ENCODE data around the gene NRP1.

GRCh38 chr10:33137356-33138005, 197.0 kb downstream of the NRP1 start:
- TF ChIP-seq, protein P1, sequence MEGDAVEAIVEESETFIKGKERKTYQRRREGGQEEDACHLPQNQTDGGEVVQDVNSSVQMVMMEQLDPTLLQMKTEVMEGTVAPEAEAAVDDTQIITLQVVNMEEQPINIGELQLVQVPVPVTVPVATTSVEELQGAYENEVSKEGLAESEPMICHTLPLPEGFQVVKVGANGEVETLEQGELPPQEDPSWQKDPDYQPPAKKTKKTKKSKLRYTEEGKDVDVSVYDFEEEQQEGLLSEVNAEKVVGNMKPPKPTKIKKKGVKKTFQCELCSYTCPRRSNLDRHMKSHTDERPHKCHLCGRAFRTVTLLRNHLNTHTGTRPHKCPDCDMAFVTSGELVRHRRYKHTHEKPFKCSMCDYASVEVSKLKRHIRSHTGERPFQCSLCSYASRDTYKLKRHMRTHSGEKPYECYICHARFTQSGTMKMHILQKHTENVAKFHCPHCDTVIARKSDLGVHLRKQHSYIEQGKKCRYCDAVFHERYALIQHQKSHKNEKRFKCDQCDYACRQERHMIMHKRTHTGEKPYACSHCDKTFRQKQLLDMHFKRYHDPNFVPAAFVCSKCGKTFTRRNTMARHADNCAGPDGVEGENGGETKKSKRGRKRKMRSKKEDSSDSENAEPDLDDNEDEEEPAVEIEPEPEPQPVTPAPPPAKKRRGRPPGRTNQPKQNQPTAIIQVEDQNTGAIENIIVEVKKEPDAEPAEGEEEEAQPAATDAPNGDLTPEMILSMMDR (IDR thresholded peaks at IDR 0.05 in 4 of 5, conservative IDR thresholded peaks at IDR 0.05 in 1 of 5) = no peak
- no peak for TF ChIP-seq POLR2A (IDR thresholded peaks at IDR 0.05)
